GM12878 (cell line): Measurements from ENCODE around the gene KLK12. TPM values are rescaled to one million over a fixed set of nuclear protein-coding genes. Genes with fewer than 3 reads are reported as not detected.

Experiments
- ATAC-seq: fragments of 200-7000 bp; cut with Tn5 transposase; 3 replicates; pipeline ENCODE4 v1.9.1; 2020; ENCODE audit warnings: mild to moderate bottlenecking, moderate library complexity
- BruUV-seq: library from RNA; stranded (reverse); fragments of 400-500 nt; replicated peaks from 2 replicates; lab custom pipeline; 2021; lab: Mats Ljungman, UMichigan
- CTCF ChIA-PET: fragments of 300-600 bp; sonication (Branson Sonifier 250); formaldehyde crosslinking; extraction: SDS; loops from one replicate; lab custom pipeline; 2021; ENCODE audit warnings: inconsistent platforms; lab: Yijun Ruan, JAX
- POLR2A ChIA-PET: fragments of 350-600 bp; formaldehyde crosslinking; extraction: SDS; loops from one replicate; lab custom pipeline; 2021; ENCODE audit warnings: inconsistent platforms; lab: Charles Lee
- RAD21 ChIA-PET: fragments of 300-600 bp; sonication (Branson Sonifier 250); formaldehyde crosslinking; loops from one replicate; lab custom pipeline; 2023; ENCODE audit warnings: antibody characterized with exemption; ENCODE audit not compliant: unreplicated experiment; lab: Charles Lee
- SMC1A ChIA-PET: fragments of 300-600 bp; sonication (Branson Sonifier 250); formaldehyde crosslinking; loops from one replicate; lab custom pipeline; 2023; ENCODE audit not compliant: unreplicated experiment, uncharacterized antibody; lab: Charles Lee
- DNase-seq: peaks from one replicate; pipeline ENCODE4 v3.0.0-alpha.2; 2011; ENCODE audit warnings: low read depth, low spot score
- FAIRE-seq: peaks from 3 replicates; lab custom pipeline; 2011; peaks lifted over from hg19 to GRCh38; lab: Jason Lieb, UNC
- H2AFZ ChIP-seq: 2 replicates; pipeline ENCODE4 v1.6.0; 2011; ENCODE audit warnings: low read depth, low read length, control low read depth; ENCODE audit not compliant: control insufficient read depth
- H3K27ac ChIP-seq: 2 replicates; pipeline ENCODE4 v1.5.1; 2011; ENCODE audit warnings: control low read depth; ENCODE audit not compliant: control insufficient read depth, insufficient read depth
- H3K27me3 ChIP-seq, 2 experiments: replicated peaks in 1 of 2; 2 replicates each; pipeline versions ENCODE4 v1.6.0 to v1.6.1; 2011; ENCODE audit warnings: low read length in 1 of 2; ENCODE audit not compliant: control insufficient read depth in 2 of 2, insufficient read depth in 2 of 2
- H3K36me3 ChIP-seq, 2 experiments: 2 replicates each; pipeline ENCODE4 v1.5.1; 2011; ENCODE audit warnings: low read length in 1 of 2; ENCODE audit not compliant: control insufficient read depth in 2 of 2, insufficient read depth in 2 of 2
- H3K4me1 ChIP-seq: 2 replicates; pipeline ENCODE4 v1.6.1; 2011; ENCODE audit warnings: mild to moderate bottlenecking, low read length, moderate library complexity, mixed read lengths; ENCODE audit not compliant: control insufficient read depth, insufficient read depth
- H3K4me2 ChIP-seq: 2 replicates; pipeline ENCODE4 v1.6.0; 2011; ENCODE audit warnings: control low read depth; ENCODE audit not compliant: control insufficient read depth, insufficient read depth
- H3K4me3 ChIP-seq: fragments of 200-600 bp; sonication (generic); 2 replicates; pipeline ENCODE4 v1.5.1; 2016
- H3K79me2 ChIP-seq: 2 replicates; pipeline ENCODE4 v1.6.0; 2011; ENCODE audit warnings: low read length; ENCODE audit not compliant: control insufficient read depth, insufficient read depth
- H3K9ac ChIP-seq: 2 replicates; pipeline ENCODE4 v1.8.0; 2011; ENCODE audit warnings: low read length, control low read depth, mixed read lengths; ENCODE audit not compliant: control insufficient read depth, insufficient read depth
- H3K9me3 ChIP-seq: replicated peaks from 3 replicates; pipeline ENCODE4 v1.5.1; 2011; ENCODE audit warnings: mild to moderate bottlenecking, low read length; ENCODE audit not compliant: control insufficient read depth, insufficient read depth
- H4K20me1 ChIP-seq: 2 replicates; pipeline ENCODE4 v1.6.0; 2011; ENCODE audit not compliant: control insufficient read depth, insufficient read depth
- EGR1 ChIP-seq, 2 experiments: IDR thresholded peaks; 1 replicate in 1 of 2; 2 replicates in 1 of 2; pipeline ENCODE4 v1.6.1; 2011 to 2012; ENCODE audit warnings: low read depth in 2 of 2, low read length in 2 of 2, borderline replicate concordance in 1 of 2, mild to moderate bottlenecking in 1 of 2, moderate library complexity in 1 of 2
- EZH2 ChIP-seq: IDR thresholded peaks from 2 replicates; pipeline ENCODE4 v1.6.1; 2012; ENCODE audit warnings: low read depth, mild to moderate bottlenecking, control low read depth, inconsistent platforms, low read length, borderline replicate concordance; ENCODE audit not compliant: control insufficient read depth
- HCFC1 ChIP-seq: fragments of 150-350 bp; IDR thresholded peaks from 2 replicates; pipeline ENCODE4 v1.6.1; 2014; ENCODE audit warnings: low read length
- MXI1 ChIP-seq: fragments of 150-350 bp; IDR thresholded peaks from 2 replicates; pipeline ENCODE4 v1.6.1; 2011; ENCODE audit warnings: low read depth, mild to moderate bottlenecking, inconsistent platforms, low read length, improper control_type of control experiment
- NR2F1 ChIP-seq: fragments of 450-650 bp; conservative IDR thresholded peaks from 2 replicates; pipeline ENCODE4 v1.6.1; 2017; ENCODE audit warnings: mild to moderate bottlenecking
- SIN3A ChIP-seq: IDR thresholded peaks from 2 replicates; pipeline ENCODE4 v1.6.1; 2012; ENCODE audit warnings: low read depth, low read length, improper control_type of control experiment
- WGBS: methylation state at CpG from one replicate; pipeline ENCODE4 v1.1.6; 2016; ENCODE audit warnings: low lambda C conversion rate; ENCODE audit not compliant: insufficient replicate concordance, insufficient coverage; ENCODE audit errors: missing lambda C conversion rate; 5-methylcytosine and 5-hydroxymethylcytosine counted together
- in situ Hi-C: fragments of 300-500 bp; cut with MboI; formaldehyde crosslinking; loops from 9 replicates; pipeline ENCODE4 v1.14.3; 2018; ENCODE audit warnings: mixed read lengths
- intact Hi-C: fragments of 100-400 bp; cut with micrococcal nuclease; formaldehyde crosslinking; loops from one replicate; pipeline ENCODE4 v1.14.2; 2022; ENCODE audit not compliant: unreplicated experiment
- polyA plus RNA-seq, 11 experiments: library from polyadenylated mRNA; depleted of rRNA in 4 of 11; unstranded in 6 of 11; stranded (reverse) in 5 of 11; fragments of >200 nt; fragmentation: Nextera tagmentation in 4 of 11; fragmentation: Illumina TruSeq in 1 of 11; extraction: Ambion mirVana in 4 of 11; extraction: Trizol in 1 of 11; gene quantifications; 1 replicate in 1 of 11; 2 replicates in 10 of 11; pipeline versions ENCODE4 v1.2.1 to v1.2.3, GENCODE V29; 2011 to 2016; ENCODE audit warnings: inconsistent platforms in 2 of 11, missing spikeins in 2 of 11, low read depth in 1 of 11
- total RNA-seq, 4 experiments: library from RNA; depleted of rRNA in 3 of 4; stranded (reverse); fragments of >200 nt in 3 of 4; fragmentation: Illumina TruSeq in 1 of 4; extraction: Trizol in 1 of 4; gene quantifications; 2 replicates each; pipeline versions ENCODE4 v1.2.1 to v1.2.3, GENCODE V29; 2013 to 2021
- TF ChIP-seq, protein P1 (sequence below): IDR thresholded peaks from 2 replicates; pipeline ENCODE4 v1.6.1; 2012; ENCODE audit warnings: improper control_type of control experiment, low read depth, low read length; ENCODE audit not compliant: insufficient replicate concordance

KLK12 gene
- total and polyA plus RNA-seq, 10 of the 15 experiments (the other 5 are each of a cell fraction or from before 2014, with no cell fraction given) = not detected

DNA sequence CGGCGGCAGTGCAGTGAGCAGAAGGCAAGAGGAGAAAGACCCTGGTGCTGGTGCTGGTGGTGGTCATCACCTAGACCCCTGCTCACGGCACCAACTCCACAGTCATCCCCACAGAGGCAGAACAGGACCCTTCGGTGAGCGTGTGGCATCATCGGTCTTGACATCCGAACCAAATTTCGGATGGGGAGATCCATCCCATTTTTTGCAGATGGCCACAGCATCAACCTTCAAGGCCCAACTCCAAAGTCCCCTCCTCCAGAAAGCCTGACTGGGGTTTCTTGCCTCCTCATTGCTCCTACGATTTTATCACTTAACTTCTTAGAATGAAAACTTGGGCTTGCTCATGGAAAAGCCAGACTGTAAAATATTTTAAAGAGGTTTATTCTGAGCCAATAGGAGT is 8.7 kb upstream of the KLK12 start:
- Histone ChIP-seq H3K4me3 (no peak overlapping the region), H3K36me3 (no peaks in the 10 kb centered on the region), H3K27ac (no peak overlapping the region), H3K9ac (no peak overlapping the region), H3K9me3 (no peaks in the 10 kb centered on the region), H3K27me3 (no peaks in the 10 kb centered on the region), H2AFZ (no peak overlapping the region), H3K4me2 (no peak overlapping the region), H3K4me1 (no peaks in the 10 kb centered on the region), H3K79me2 (no peaks in the 10 kb centered on the region), H4K20me1 (no peaks in the 10 kb centered on the region)
- no peak for DNase-seq
- no peak for FAIRE-seq
- no TSS peak for BruUV-seq
- CTCF ChIA-PET = no interaction called here
- SMC1A ChIA-PET = no interaction called here
- in situ Hi-C loops (no loop called here), intact Hi-C loops (no loop called here)
- WGBS = 48% methylated on average over 9 of the region's 9 CpGs
- POLR2A ChIA-PET = no interaction called here
- RAD21 ChIA-PET = no interaction called here
- ATAC-seq = no peak
- TF ChIP-seq MXI1 = no peak
- TF ChIP-seq EZH2 = no peak
- no peak for TF ChIP-seq SIN3A
- TF ChIP-seq, protein P1, sequence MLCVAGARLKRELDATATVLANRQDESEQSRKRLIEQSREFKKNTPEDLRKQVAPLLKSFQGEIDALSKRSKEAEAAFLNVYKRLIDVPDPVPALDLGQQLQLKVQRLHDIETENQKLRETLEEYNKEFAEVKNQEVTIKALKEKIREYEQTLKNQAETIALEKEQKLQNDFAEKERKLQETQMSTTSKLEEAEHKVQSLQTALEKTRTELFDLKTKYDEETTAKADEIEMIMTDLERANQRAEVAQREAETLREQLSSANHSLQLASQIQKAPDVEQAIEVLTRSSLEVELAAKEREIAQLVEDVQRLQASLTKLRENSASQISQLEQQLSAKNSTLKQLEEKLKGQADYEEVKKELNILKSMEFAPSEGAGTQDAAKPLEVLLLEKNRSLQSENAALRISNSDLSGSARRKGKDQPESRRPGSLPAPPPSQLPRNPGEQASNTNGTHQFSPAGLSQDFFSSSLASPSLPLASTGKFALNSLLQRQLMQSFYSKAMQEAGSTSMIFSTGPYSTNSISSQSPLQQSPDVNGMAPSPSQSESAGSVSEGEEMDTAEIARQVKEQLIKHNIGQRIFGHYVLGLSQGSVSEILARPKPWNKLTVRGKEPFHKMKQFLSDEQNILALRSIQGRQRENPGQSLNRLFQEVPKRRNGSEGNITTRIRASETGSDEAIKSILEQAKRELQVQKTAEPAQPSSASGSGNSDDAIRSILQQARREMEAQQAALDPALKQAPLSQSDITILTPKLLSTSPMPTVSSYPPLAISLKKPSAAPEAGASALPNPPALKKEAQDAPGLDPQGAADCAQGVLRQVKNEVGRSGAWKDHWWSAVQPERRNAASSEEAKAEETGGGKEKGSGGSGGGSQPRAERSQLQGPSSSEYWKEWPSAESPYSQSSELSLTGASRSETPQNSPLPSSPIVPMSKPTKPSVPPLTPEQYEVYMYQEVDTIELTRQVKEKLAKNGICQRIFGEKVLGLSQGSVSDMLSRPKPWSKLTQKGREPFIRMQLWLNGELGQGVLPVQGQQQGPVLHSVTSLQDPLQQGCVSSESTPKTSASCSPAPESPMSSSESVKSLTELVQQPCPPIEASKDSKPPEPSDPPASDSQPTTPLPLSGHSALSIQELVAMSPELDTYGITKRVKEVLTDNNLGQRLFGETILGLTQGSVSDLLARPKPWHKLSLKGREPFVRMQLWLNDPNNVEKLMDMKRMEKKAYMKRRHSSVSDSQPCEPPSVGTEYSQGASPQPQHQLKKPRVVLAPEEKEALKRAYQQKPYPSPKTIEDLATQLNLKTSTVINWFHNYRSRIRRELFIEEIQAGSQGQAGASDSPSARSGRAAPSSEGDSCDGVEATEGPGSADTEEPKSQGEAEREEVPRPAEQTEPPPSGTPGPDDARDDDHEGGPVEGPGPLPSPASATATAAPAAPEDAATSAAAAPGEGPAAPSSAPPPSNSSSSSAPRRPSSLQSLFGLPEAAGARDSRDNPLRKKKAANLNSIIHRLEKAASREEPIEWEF = no peak
- no peak for TF ChIP-seq NR2F1
- no peak for TF ChIP-seq HCFC1
- no peak for TF ChIP-seq EGR1 (IDR thresholded peaks at IDR 0.05; ENCODE audit: borderline replicate concordance in 1 of 2, low read depth in 2 of 2, low read length in 2 of 2)
- TF ChIP-seq, all 136 proteins: peak for 0
